GM19025 (cell line): ENCODE measurements around the gene DENND1C.
A peak's percentile ranks its signal among the peaks of the same experiment; 100 is the strongest.

Experiments used
- ATAC-seq: cut with Tn5 transposase; IDR thresholded peaks from one replicate; pipeline ENCODE4 v1.9.1; 2021; ENCODE audit warnings: mild to moderate bottlenecking, low read depth, moderate library complexity; ENCODE audit not compliant: unreplicated experiment

DENND1C gene

GRCh38 chr19:6427131-6427530 lies 54.5 kb downstream of the DENND1C start:
- no peak for ATAC-seq

DNA sequence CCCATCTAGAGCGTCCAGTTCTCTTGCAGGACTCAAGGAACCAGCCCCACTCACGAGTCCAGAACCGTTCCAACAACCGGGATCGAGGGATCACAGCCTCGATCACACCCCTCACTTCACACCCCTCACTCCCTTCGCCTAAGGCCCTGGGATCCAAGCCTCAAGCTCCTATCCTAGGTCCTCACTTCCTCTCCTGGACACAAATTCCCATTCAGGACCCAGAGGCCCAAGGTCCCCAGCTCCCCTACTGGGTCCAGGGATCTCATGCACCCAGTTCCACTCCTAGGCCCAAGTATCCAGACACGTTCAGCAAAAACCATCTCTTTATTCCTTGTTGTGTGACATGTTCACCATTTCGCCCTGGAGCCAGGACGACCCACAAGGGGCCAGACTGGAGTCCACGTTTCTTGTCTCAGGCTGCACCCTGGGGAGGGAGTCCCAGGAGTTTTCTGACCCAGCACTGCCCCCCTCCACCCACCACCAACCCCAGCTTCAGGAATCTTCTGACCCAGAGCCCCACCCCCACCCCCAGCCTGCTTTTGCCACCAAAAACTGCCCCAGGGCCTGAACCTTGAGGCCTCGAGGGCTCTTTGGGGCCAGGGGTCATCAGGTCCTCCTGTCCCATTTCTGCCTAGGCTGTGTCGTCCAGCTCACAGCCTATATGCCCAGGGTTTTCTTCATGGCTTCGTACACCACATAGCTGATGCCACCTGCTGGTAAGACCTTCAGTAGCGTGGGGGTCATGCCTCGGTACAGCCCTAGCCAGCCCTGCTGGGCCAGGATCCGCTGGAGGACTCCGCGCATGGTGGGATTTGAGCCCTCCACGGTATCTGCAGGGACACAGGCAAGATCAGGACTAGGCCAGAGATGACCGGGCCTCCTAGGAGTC lies 55.6 kb downstream of the DENND1C start:
- ATAC-seq = no peak

DNA sequence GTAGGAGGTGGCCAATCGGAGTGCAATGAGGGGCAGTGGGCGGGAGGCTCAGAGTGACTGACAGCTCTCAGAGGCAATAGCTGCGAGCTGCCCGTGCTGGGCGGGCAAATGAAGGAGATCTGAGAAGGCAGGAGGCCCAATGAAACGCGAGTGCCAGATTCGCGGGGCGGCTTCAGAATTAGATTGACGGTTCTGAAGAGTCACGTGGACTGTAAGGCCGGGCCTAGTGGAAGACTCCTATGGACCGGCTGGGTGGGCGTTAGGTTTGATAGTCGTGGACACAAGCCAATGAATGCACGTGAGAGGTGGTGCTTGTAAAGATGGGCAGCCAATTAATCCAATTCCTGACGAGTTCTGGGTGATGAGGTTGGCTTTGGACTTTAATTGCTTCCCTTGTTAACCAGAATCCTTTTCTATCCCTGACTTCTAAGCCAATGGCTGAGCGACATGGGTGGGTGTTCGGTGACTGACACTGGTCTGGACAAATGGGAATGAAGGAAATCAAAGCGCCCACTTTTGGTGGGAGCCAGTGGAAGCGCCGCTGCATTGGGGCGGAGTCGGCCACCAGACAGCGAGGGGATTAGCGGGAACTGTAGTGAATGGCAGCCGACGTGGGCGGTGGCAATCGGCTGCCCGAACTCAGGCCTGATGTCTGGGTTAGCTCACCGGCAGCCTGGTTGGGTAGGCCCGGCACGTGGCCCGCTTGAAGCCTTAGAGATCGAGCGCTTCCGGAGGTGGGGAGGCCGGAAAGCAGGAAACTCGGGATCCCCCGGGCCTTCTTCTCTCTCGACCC lies 56.5 kb downstream of the DENND1C start:
- ATAC-seq = peak; percentile 87

- no peak for ATAC-seq
Measured at GRCh38 chr19:6424195-6424938, 57.2 kb downstream of the DENND1C start, which contains the start of gene KHSRP. Gene KHSRP (minus strand): TSS chr19:6424811. CDS start chr19:6424701, 110 bp downstream.

DNA sequence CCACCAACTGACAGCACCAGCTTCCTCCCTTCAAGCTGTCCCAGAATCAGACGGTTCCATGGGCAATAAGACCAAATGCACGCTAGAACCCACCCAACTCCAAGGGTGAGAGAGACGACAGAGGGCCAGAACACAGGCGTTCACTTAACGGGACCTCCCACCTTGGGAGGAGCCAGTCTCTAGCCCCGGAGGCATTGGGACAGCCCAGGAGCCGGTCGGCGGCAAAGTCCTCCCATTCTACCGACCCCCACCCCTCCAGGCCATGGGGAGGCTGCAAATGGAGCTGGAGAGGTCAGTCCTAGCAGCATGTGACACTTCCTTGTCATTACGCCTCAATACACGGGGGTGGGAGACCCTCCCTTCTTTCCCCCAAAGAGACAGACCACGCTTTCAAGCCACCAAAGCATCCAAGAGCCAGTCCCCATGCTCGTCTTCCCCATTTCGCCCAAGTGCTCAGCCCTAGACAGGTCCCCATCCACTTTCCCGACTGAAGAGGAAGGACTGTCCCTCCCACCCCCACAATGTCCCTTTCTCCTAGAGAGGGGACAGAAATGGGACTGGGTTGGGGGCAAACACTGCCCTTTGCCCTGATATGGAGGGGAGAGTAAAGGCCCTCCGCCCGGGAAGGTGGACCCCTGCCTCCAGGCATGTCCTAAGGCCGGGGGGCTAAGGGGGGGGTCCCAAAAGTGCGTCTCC lies 57.9 kb downstream of the DENND1C start:
- no peak for ATAC-seq

DNA sequence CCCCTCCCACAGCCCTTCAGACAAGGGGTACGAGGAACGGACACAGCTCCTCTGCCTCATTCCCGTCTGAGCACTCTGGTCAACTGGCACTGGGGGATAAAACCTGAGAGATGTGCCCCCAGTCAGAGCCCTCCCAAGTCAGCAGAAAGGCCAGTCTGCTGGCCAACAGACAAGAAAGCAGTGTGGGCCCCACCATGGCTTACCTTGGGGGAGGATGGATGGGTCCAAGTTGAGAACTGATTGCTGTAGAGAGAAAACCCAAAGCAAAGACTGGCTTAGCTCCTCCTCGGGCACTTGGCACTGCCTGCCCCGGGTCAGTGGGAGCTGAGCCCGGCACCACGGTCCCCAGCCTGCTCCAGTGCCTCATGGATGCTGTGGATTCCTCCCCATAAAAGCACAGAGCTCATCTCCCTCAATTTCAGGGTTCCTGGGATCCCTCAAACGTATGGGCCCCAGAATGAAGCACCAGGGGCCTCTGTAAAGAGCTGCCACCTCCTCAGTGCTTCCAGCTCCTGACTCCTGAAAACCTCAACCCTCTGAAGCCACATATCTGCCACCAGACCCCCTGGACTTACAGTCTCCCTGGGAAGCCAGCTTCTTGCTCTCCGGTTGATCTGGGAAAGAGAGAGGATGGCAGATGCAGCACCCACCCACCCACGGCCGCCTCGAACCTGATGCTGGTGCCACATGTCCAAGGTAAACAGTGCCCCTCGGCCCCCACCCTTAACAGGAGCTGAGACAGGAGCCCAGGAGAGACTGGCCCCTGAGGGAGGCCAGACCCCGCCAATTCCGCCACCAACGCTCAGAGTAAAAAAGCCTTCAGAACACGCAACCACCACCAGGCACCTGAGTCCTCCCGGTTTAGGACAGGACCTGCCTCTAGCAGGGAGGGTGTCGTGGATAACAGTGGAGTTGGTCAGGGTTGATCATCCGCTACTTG lies 60.2 kb downstream of the DENND1C start:
- no peak for ATAC-seq

DNA sequence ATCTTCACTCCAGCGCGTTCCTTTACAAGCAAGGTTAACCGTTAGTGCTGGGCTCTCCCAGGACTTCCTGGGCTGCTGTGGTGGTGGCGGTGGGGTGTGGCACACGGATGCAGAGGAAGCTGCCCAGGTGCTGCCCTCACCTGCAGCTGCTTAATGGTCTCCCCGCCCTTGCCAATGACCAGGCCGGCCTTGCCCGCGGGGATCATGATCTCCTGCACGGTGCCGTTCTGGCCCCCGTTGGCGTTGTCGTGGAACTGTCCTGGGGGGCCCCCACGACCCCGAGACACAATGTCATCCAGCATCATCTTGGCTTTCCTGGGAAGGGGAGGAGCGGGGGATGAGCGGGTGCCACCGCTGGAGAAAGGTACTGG lies 63.0 kb downstream of the DENND1C start:
- no peak for ATAC-seq

GRCh38 chr19:6417713-6418561 lies 63.6 kb downstream of the DENND1C start:
- ATAC-seq = no peak
